Mucosa of stomach (tissue), 1 donor: ENCODE results near the gene BMP2.

Experiments
- H3K27me3 ChIP-seq: one replicate; pipeline ENCODE4 v1.7.0; 2013; ENCODE audit warnings: mild to moderate bottlenecking, low read length; ENCODE audit not compliant: control insufficient read depth, insufficient read depth
- H3K36me3 ChIP-seq: one replicate; pipeline ENCODE4 v1.7.0; 2013; ENCODE audit warnings: low read length; ENCODE audit not compliant: control insufficient read depth, insufficient read depth
- H3K4me1 ChIP-seq: one replicate; pipeline ENCODE4 v1.7.0; 2013; ENCODE audit warnings: mild to moderate bottlenecking, low read length; ENCODE audit not compliant: control insufficient read depth, insufficient read depth
- H3K4me3 ChIP-seq: one replicate; pipeline ENCODE4 v1.7.0; 2013; ENCODE audit warnings: low read length
- H3K9ac ChIP-seq: one replicate; pipeline ENCODE4 v1.7.0; 2013; ENCODE audit warnings: mild to moderate bottlenecking, low read length, moderate library complexity
- H3K9me3 ChIP-seq: one replicate; pipeline ENCODE4 v1.7.0; 2013; ENCODE audit warnings: mild to moderate bottlenecking, low read length, moderate library complexity; ENCODE audit not compliant: control insufficient read depth
- donor health status: Pancreatic carcinoma.

The BMP2 gene

GRCh38 chr20:6744180-6744579 lies 23.3 kb upstream of the BMP2 start:
- Histone ChIP-seq H3K4me1 (no peaks in the 10 kb centered on the region), H3K27me3 (no peaks in the 10 kb centered on the region), H3K4me3 (no peak overlapping the region), H3K36me3 (no peaks in the 10 kb centered on the region), H3K9me3 (no peaks in the 10 kb centered on the region), H3K9ac (no peak overlapping the region)

DNA sequence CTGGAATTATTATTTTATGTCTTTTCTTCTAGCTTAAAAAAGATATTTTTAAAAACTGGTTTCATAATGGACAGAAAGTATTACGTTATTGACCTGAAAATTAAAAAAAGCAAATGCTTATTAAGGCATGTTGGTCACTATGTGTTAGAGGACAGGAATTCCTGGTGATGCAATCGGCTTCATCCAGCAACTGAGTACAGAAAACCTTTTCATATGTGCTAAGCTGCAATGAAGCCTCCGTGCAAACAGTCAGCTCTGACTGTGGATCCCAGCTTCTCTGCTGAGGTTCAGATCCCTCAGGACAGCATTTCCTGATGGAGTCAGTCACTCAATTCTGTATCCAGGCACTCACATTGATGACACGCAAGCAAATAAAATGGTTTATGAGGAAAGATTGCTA lies 22.7 kb upstream of the BMP2 start:
- Histone ChIP-seq H3K4me1 (no peaks in the 10 kb centered on the region), H3K4me3 (no peak overlapping the region)

GRCh38 chr20:6746901-6747609 lies 20.4 kb upstream of the BMP2 start:
- Histone ChIP-seq H3K9me3 (no peaks in the 10 kb centered on the region), H3K4me3 (no peak overlapping the region), H3K36me3 (no peaks in the 10 kb centered on the region), H3K27me3 (no peaks in the 10 kb centered on the region), H3K9ac (no peak overlapping the region), H3K4me1 (no peaks in the 10 kb centered on the region)

More for the DNA sequence above, 22.7 kb upstream of the BMP2 start:
- no peaks in the 10 kb centered on the region for H3K27me3 ChIP-seq
- H3K36me3 ChIP-seq = no peaks in the 10 kb centered on the region
- H3K9me3 ChIP-seq = no peaks in the 10 kb centered on the region
- H3K9ac ChIP-seq = no peak overlapping the region

DNA sequence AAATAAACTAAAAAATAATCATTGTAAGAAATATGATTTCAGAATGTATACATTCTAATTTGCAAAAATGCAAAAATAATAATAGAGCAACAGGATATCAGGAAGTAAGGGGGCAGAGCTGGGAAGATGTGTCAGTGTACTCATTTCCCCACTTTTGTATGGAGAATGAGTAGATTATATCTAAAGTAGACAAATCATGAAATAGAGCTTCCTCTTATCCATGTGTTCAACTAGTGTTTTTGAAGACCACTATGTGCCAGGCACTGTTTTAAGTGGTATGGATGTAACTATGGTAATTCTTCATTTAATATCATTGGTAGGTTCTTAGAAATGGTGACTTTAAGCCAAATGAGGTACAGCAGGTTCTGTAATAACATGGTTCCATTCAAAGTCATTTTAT lies 17.0 kb upstream of the BMP2 start:
- Histone ChIP-seq H3K9ac (no peak overlapping the region), H3K9me3 (no peaks in the 10 kb centered on the region), H3K36me3 (no peaks in the 10 kb centered on the region), H3K4me1 (no peaks in the 10 kb centered on the region), H3K4me3 (no peak overlapping the region), H3K27me3 (no peaks in the 10 kb centered on the region)

GRCh38 chr20:6756693-6757595 lies 10.5 kb upstream of the BMP2 start:
- H3K27me3 ChIP-seq = no peaks in the 10 kb centered on the region
- H3K4me1 ChIP-seq = peaks cover 9% of the 10 kb centered on the region
- no peaks in the 10 kb centered on the region for H3K36me3 ChIP-seq
- H3K4me3 ChIP-seq = peak overlapping the region; percentile 28
- H3K9ac ChIP-seq = no peak overlapping the region
- H3K9me3 ChIP-seq = no peaks in the 10 kb centered on the region

DNA sequence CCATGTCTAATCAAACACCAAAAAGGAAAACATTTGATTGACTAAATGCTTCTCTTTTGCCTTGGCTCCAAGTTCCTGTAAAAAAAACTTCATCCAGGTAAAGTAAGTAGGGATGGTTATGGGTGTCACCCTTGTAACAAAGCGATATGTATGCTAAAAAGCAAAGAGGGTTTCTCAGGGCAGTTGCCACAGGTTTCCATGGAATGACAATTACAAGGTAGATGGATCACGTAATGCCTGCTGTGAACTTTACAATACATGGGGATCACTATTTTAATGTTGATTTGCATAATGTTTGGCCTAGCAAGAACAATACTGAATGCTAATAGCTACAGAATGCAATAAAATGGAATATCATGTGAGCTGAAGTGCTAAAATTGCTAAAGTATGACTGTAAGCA lies 2.9 kb upstream of the BMP2 start:
- H3K9ac ChIP-seq = no peak overlapping the region
- H3K36me3 ChIP-seq = no peaks in the 10 kb centered on the region
- H3K27me3 ChIP-seq = no peaks in the 10 kb centered on the region
- H3K4me1 ChIP-seq = peaks cover 7% of the 10 kb centered on the region
- H3K9me3 ChIP-seq = no peaks in the 10 kb centered on the region
- H3K4me3 ChIP-seq = no peak overlapping the region

DNA sequence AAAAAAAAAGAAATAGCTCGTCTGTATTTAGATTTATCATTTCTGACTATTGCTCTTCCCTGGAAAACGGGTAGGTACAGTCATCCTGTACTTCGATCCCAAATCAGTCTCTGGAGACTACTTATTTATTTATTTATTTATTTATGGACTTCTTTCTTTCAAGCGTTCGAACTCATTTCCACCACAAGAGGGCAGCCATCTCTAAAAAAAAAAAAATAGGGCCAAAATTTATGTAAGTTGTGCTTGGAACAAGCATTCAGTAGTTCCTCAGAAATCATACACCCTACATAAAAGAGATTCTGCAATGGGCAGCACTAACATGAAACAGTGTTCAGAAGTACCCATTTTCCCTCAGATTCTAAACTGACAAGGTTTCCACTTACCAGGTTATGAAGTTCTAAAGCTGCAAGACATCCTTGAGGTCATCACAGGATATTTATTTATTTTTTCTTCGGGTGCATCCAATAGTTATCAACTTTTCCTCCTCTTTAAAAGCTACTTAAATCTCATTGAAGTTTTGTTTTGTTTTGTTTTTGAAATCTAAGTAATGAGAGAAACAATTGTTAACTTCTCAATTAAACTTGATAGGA lies 1.9 kb upstream of the BMP2 start:
- H3K36me3 ChIP-seq = no peaks in the 10 kb centered on the region
- no peak overlapping the region for H3K9ac ChIP-seq
- peaks cover 7% of the 10 kb centered on the region for H3K4me1 ChIP-seq
- H3K27me3 ChIP-seq = no peaks in the 10 kb centered on the region
- H3K9me3 ChIP-seq = no peaks in the 10 kb centered on the region
- H3K4me3 ChIP-seq = no peak overlapping the region

- no peaks in the 10 kb centered on the region for H3K36me3 ChIP-seq
- H3K27me3 ChIP-seq = no peaks in the 10 kb centered on the region
- H3K9ac ChIP-seq = no peak overlapping the region
- H3K9me3 ChIP-seq = no peaks in the 10 kb centered on the region
- peaks cover 7% of the 10 kb centered on the region for H3K4me1 ChIP-seq
- no peak overlapping the region for H3K4me3 ChIP-seq
Measured at GRCh38 chr20:6766433-6766832, 1.1 kb upstream of the BMP2 start.

- H3K36me3 ChIP-seq = no peaks in the 10 kb centered on the region
- no peaks in the 10 kb centered on the region for H3K9me3 ChIP-seq
- peak overlapping the region; percentile 40 for H3K4me3 ChIP-seq
- peaks cover 7% of the 10 kb centered on the region for H3K4me1 ChIP-seq
- H3K9ac ChIP-seq = peak overlapping the region; percentile 59
- H3K27me3 ChIP-seq = no peaks in the 10 kb centered on the region
Measured at GRCh38 chr20:6767126-6767535, 355 bp upstream of the BMP2 start.

DNA sequence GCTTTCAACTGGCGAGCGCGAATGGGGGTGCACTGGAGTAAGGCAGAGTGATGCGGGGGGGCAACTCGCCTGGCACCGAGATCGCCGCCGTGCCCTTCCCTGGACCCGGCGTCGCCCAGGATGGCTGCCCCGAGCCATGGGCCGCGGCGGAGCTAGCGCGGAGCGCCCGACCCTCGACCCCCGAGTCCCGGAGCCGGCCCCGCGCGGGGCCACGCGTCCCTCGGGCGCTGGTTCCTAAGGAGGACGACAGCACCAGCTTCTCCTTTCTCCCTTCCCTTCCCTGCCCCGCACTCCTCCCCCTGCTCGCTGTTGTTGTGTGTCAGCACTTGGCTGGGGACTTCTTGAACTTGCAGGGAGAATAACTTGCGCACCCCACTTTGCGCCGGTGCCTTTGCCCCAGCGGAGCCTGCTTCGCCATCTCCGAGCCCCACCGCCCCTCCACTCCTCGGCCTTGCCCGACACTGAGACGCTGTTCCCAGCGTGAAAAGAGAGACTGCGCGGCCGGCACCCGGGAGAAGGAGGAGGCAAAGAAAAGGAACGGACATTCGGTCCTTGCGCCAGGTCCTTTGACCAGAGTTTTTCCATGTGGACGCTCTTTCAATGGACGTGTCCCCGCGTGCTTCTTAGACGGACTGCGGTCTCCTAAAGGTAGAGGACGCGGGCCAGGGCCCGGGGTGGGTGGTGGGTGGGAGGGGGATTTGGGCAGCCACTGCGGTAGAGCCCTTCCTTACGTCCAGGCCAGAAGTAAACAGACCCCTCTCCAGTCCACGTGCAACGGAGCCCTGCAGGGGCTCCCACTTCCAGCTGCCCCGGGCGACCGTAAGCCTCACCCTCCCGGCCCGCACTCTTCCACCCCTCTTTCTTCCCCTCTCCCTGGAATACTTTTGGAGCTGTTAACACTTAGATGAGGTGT lies 998 bp downstream of the BMP2 start:
- H3K9me3 ChIP-seq = no peaks in the 10 kb centered on the region
- H3K36me3 ChIP-seq = no peaks in the 10 kb centered on the region
- peak overlapping the region; percentile 72 for H3K4me3 ChIP-seq
- H3K9ac ChIP-seq = peak overlapping the region; percentile 89
- H3K27me3 ChIP-seq = no peaks in the 10 kb centered on the region
- peaks cover 7% of the 10 kb centered on the region for H3K4me1 ChIP-seq

DNA sequence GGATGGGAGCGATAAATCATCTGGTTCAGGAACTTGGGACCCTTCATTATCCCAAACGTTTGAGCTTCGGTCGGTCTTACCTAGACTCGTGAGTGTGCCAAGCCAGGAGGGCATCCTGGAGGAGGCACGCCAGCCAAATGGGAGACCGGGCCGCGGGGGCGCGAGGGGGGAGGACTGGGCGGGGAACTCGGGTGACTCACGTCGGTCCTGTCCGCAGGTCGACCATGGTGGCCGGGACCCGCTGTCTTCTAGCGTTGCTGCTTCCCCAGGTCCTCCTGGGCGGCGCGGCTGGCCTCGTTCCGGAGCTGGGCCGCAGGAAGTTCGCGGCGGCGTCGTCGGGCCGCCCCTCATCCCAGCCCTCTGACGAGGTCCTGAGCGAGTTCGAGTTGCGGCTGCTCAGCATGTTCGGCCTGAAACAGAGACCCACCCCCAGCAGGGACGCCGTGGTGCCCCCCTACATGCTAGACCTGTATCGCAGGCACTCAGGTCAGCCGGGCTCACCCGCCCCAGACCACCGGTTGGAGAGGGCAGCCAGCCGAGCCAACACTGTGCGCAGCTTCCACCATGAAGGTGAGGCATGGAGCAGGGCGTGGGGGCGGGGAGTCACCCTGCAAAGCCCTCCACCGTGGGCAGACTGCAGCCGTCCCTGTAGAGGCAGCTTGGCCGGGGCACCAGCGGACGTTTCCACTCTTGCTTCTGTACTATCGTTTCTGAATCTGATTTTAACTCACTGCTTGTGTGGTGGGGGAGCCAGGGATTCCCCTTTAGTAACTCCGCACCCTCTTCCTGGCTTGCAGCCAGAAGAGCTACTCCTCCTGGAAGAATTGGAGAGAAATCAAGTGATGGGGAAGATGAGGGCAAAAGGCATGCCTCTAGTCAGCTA lies 2.7 kb downstream of the BMP2 start:
- Histone ChIP-seq H3K9me3 (no peaks in the 10 kb centered on the region), H3K4me3 (peak overlapping the region; percentile 42), H3K4me1 (peaks cover 7% of the 10 kb centered on the region), H3K9ac (peak overlapping the region; percentile 89), H3K36me3 (no peaks in the 10 kb centered on the region), H3K27me3 (no peaks in the 10 kb centered on the region)
